ENCODE data around the gene TMC7. TPM values are rescaled to one million over a fixed set of nuclear protein-coding genes. Genes with fewer than 3 reads are reported as not detected.

TMC7 gene
- total and polyA plus RNA-seq, 2 donors from 2014 or later, result 0.30 to 1.2 TPM

DNA sequence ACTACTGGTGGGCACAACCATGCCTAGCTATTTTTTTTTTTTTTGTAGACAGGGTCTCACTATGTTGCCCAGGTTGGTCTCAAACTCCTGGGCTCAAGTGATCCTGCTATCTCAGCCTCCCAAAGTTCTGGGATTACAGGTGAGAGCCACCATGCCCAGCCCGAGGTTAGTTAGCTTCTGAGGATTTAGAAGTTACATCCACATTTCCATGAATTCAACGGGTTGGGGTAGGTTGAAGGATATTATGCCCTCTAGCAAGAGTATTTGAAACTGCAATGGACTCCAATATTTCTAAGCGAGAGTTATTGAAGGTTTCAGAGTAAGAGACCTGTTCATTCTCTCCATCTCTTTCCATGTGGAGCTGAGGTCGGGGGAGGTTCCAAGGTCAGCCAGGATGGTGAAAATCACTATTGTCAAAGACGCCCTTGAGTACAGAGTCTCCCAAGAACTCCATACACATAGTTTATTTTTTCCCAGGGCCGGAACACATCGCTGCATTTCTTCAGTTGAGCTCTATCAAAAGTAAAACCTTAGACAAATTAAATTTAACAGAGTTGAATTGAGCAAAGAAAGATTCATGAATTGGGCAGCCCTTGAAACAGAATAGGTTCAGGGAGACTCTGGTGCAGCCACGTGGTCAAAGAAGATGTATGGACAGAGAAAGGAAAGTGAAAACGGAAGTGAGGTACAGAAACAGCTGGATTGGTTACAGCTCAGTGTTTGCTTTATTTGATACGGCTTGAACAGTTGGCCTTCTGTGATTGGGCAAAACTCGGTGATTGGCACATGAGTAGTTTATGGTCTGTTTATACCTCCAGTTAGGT lies 111.0 kb downstream of the TMC7 start:
- Histone ChIP-seq H3K36me3 (ENCODE audit: control insufficient read depth in 2 of 3, insufficient read depth in 3 of 3, low read length in 3 of 3) (no peaks in the 10 kb centered on the region), H3K27ac (ENCODE audit: low read depth in 2 of 2, low read length in 2 of 2) (no peak overlapping the region), H3K9me3 (ENCODE audit: control insufficient read depth in 2 of 3, insufficient read depth in 1 of 3, low read length in 3 of 3) (peaks cover 0 to 4% (median 0%) of the 10 kb centered on the region in 3 donors), H3K9ac (ENCODE audit: low read length in 3 of 3) (no peak overlapping the region), H3K4me3 (ENCODE audit: low read length in 3 of 3) (no peak overlapping the region), H3K4me1 (ENCODE audit: control insufficient read depth in 2 of 3, insufficient read depth in 2 of 3, low read depth in 1 of 3, low read length in 3 of 3) (no peaks in the 10 kb centered on the region), H3K27me3 (ENCODE audit: control insufficient read depth, insufficient read depth, low read length) (no peaks in the 10 kb centered on the region)
- intact Hi-C loops (cut with DNase I), result loop anchor here (5.0 kb wide), 1 partner anchor 278 kb away; no protein-coding TSS in a partner anchor
- TF ChIP-seq, protein P1, sequence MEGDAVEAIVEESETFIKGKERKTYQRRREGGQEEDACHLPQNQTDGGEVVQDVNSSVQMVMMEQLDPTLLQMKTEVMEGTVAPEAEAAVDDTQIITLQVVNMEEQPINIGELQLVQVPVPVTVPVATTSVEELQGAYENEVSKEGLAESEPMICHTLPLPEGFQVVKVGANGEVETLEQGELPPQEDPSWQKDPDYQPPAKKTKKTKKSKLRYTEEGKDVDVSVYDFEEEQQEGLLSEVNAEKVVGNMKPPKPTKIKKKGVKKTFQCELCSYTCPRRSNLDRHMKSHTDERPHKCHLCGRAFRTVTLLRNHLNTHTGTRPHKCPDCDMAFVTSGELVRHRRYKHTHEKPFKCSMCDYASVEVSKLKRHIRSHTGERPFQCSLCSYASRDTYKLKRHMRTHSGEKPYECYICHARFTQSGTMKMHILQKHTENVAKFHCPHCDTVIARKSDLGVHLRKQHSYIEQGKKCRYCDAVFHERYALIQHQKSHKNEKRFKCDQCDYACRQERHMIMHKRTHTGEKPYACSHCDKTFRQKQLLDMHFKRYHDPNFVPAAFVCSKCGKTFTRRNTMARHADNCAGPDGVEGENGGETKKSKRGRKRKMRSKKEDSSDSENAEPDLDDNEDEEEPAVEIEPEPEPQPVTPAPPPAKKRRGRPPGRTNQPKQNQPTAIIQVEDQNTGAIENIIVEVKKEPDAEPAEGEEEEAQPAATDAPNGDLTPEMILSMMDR (IDR thresholded peaks at IDR 0.05; ENCODE audit: borderline replicate concordance, extremely low read depth, insufficient read depth), result no peak
- DNase-seq (no peak), FAIRE-seq (no peak)

DNA sequence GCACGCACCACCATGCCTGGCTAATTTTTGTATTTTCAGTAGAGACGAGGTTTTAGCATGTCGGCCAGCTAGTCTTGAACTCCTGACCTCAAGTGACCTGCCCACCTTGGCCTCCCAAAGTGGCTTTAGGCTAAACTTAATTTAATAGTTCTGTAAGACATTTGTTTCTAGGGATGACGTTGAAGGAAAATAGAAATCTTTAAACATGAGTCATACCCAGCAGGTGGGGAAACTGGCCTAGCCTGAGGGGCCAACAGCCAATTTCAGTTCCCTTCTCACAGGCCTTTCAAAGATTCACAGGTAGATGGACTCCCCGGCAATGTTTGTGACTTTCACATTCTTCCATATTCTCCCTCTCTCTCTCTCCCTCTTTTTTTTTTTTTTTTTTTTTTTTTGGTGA lies 111.9 kb downstream of the TMC7 start:
- intact Hi-C loops (cut with DNase I), result loop anchor here (5.0 kb wide), 1 partner anchor 277 kb away; no protein-coding TSS in a partner anchor
- no peak overlapping the region for H3K27ac ChIP-seq (ENCODE audit: low read depth in 2 of 2, low read length in 2 of 2)

DNA sequence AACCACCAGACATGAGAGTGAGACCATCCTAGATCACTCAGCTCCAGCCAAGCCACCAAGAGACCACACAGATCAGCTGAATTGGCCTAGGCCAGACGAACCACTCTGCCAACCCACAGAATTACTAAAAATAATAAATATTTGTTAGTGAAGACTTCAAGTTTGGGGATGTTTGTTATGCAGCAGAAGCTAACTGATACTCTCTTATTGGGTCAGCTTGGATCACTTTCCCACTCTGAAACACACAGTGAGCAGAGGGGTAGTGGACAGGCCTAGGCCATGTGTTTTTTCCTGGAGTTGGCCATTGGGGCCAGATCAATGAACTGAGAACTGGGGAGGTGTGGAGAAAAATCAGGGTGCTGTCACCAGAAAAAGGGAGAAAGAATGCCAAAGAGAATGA lies 114.4 kb downstream of the TMC7 start:
- DNase-seq, result no peak
- Histone ChIP-seq H3K4me1 (ENCODE audit: control insufficient read depth in 2 of 3, insufficient read depth in 2 of 3, low read depth in 1 of 3, low read length in 3 of 3) (no peaks in the 10 kb centered on the region), H3K27me3 (ENCODE audit: control insufficient read depth, insufficient read depth, low read length) (no peaks in the 10 kb centered on the region), H3K36me3 (ENCODE audit: control insufficient read depth in 2 of 3, insufficient read depth in 3 of 3, low read length in 3 of 3) (no peaks in the 10 kb centered on the region), H3K9ac (ENCODE audit: low read length in 3 of 3) (no peak overlapping the region), H3K27ac (ENCODE audit: low read depth in 2 of 2, low read length in 2 of 2) (no peak overlapping the region), H3K4me3 (ENCODE audit: low read length in 3 of 3) (no peak overlapping the region), H3K9me3 (ENCODE audit: control insufficient read depth in 2 of 3, insufficient read depth in 1 of 3, low read length in 3 of 3) (peaks cover 0 to 6% (median 0%) of the 10 kb centered on the region in 3 donors)
- intact Hi-C loops (cut with DNase I), result loop anchor here (5.0 kb wide), 1 partner anchor 274 kb away; no protein-coding TSS in a partner anchor
- TF ChIP-seq, protein P1 (IDR thresholded peaks at IDR 0.05; ENCODE audit: borderline replicate concordance, extremely low read depth, insufficient read depth), result no peak
- FAIRE-seq, result no peak

More for the DNA sequence above, 111.9 kb downstream of the TMC7 start:
- Histone ChIP-seq H3K27me3 (ENCODE audit: control insufficient read depth, insufficient read depth, low read length) (no peaks in the 10 kb centered on the region), H3K9ac (ENCODE audit: low read length in 3 of 3) (no peak overlapping the region), H3K36me3 (ENCODE audit: control insufficient read depth in 2 of 3, insufficient read depth in 3 of 3, low read length in 3 of 3) (no peaks in the 10 kb centered on the region), H3K9me3 (ENCODE audit: control insufficient read depth in 2 of 3, insufficient read depth in 1 of 3, low read length in 3 of 3) (peaks cover 0 to 6% (median 0%) of the 10 kb centered on the region in 3 donors), H3K4me1 (ENCODE audit: control insufficient read depth in 2 of 3, insufficient read depth in 2 of 3, low read depth in 1 of 3, low read length in 3 of 3) (no peaks in the 10 kb centered on the region), H3K4me3 (ENCODE audit: low read length in 3 of 3) (no peak overlapping the region)
- TF ChIP-seq, protein P1 (IDR thresholded peaks at IDR 0.05; ENCODE audit: borderline replicate concordance, extremely low read depth, insufficient read depth), result no peak
- FAIRE-seq (no peak), DNase-seq (no peak)
